IMR-90 (cell line): ENCODE results near the gene FOXC2. TPM values are rescaled to one million over a fixed set of nuclear protein-coding genes. Genes with fewer than 3 reads are reported as not detected.

ENCODE experiments used
- ATAC-seq: fragments of 200-7000 bp; cut with Tn5 transposase; 2 replicates; pipeline ENCODE4 v1.9.1; 2020; ENCODE audit warnings: low read depth, mild to moderate bottlenecking, moderate library complexity
- BruUV-seq: library from RNA; stranded (reverse); fragments of 400-500 nt; replicated peaks from 2 replicates; lab custom pipeline; 2021; lab: Mats Ljungman, UMichigan
- CTCF ChIA-PET: fragments of 300-600 bp; formaldehyde crosslinking; extraction: SDS; loops from one replicate; lab custom pipeline; 2021; ENCODE audit warnings: antibody characterized with exemption; lab: Yijun Ruan, JAX
- POLR2A ChIA-PET: fragments of 300-600 bp; sonication (Branson Sonifier 250); formaldehyde crosslinking; loops from one replicate; lab custom pipeline; 2022; ENCODE audit warnings: antibody characterized with exemption; ENCODE audit not compliant: unreplicated experiment; lab: Charles Lee
- DNase-seq: peaks from one replicate; pipeline ENCODE4 v3.0.0; 2013
- H2AFZ ChIP-seq: replicated peaks from 2 replicates; pipeline ENCODE3; 2013; ENCODE audit warnings: low read length, mild to moderate bottlenecking; ENCODE audit not compliant: poor library complexity
- H2AK5ac ChIP-seq: 2 replicates; pipeline ENCODE4 v1.6.1; 2013; ENCODE audit warnings: low read depth, low read length, inconsistent platforms
- H2AK9ac ChIP-seq: replicated peaks from 2 replicates; pipeline ENCODE3; 2013; ENCODE audit warnings: mild to moderate bottlenecking, low read depth, low read length, moderate library complexity; ENCODE audit not compliant: poor library complexity
- H2BK120ac ChIP-seq: 2 replicates; pipeline ENCODE4 v1.6.1; 2013; ENCODE audit warnings: low read depth, low read length, inconsistent platforms
- H2BK15ac ChIP-seq: 3 replicates; pipeline ENCODE4 v1.6.1; 2013; ENCODE audit warnings: low read depth, low read length, inconsistent platforms
- H2BK20ac ChIP-seq: 2 replicates; pipeline ENCODE4 v1.6.1; 2013; ENCODE audit warnings: low read depth, mild to moderate bottlenecking, inconsistent platforms, low read length, moderate library complexity
- H2BK5ac ChIP-seq: 2 replicates; pipeline ENCODE4 v1.6.1; 2013; ENCODE audit warnings: mild to moderate bottlenecking, low read depth, low read length, inconsistent platforms; ENCODE audit not compliant: poor library complexity, severe bottlenecking
- H3K14ac ChIP-seq: replicated peaks from 2 replicates; pipeline ENCODE4 v1.6.1; 2013; ENCODE audit warnings: low read depth, low read length, inconsistent platforms
- H3K18ac ChIP-seq: 2 replicates; pipeline ENCODE4 v1.6.1; 2013; ENCODE audit warnings: low read depth, low read length, control low read depth
- H3K23ac ChIP-seq: 2 replicates; pipeline ENCODE4 v1.6.1; 2013; ENCODE audit warnings: low read depth, low read length, inconsistent platforms
- H3K27ac ChIP-seq: 2 replicates; pipeline ENCODE4 v1.5.1; 2013; ENCODE audit warnings: mild to moderate bottlenecking, control low read depth, low read length; ENCODE audit not compliant: insufficient read depth
- H3K27me3 ChIP-seq: 2 replicates; pipeline ENCODE4 v1.6.1; 2013; ENCODE audit warnings: low read length; ENCODE audit not compliant: control insufficient read depth, insufficient read depth
- H3K36me3 ChIP-seq: 2 replicates; pipeline ENCODE4 v1.6.1; 2013; ENCODE audit warnings: low read length, mixed read lengths; ENCODE audit not compliant: control insufficient read depth, insufficient read depth
- H3K4ac ChIP-seq: 2 replicates; pipeline ENCODE4 v1.6.1; 2013; ENCODE audit warnings: low read depth, low read length, inconsistent platforms
- H3K4me1 ChIP-seq: 2 replicates; pipeline ENCODE4 v1.6.1; 2013; ENCODE audit warnings: low read length, mixed read lengths; ENCODE audit not compliant: control insufficient read depth, insufficient read depth
- H3K4me2 ChIP-seq: 2 replicates; pipeline ENCODE4 v1.6.1; 2013; ENCODE audit warnings: low read depth, mild to moderate bottlenecking, control low read depth, low read length, moderate library complexity
- H3K4me3 ChIP-seq: 2 replicates; pipeline ENCODE4 v1.5.1; 2013; ENCODE audit warnings: low read depth, mild to moderate bottlenecking, control low read depth, low read length, moderate library complexity; ENCODE audit not compliant: insufficient read depth
- H3K56ac ChIP-seq: 2 replicates; pipeline ENCODE4 v1.6.1; 2013; ENCODE audit warnings: low read length, inconsistent platforms; ENCODE audit not compliant: insufficient read depth; ENCODE audit errors: extremely low read depth
- H3K79me1 ChIP-seq, 2 experiments: 2 replicates each; pipeline ENCODE4 v1.6.1; 2013; ENCODE audit warnings: low read length in 2 of 2, inconsistent platforms in 1 of 2, low read depth in 1 of 2
- H3K9ac ChIP-seq: 2 replicates; pipeline ENCODE4 v1.6.1; 2013; ENCODE audit warnings: low read depth, low read length, control low read depth
- H3K9me1 ChIP-seq: 2 replicates; pipeline ENCODE4 v1.6.1; 2013; ENCODE audit warnings: low read length, inconsistent platforms; ENCODE audit not compliant: insufficient read depth
- H3K9me3 ChIP-seq: 2 replicates; pipeline ENCODE4 v1.6.1; 2013; ENCODE audit warnings: low read length; ENCODE audit not compliant: control insufficient read depth, insufficient read depth
- H4K20me1 ChIP-seq: 2 replicates; pipeline ENCODE4 v1.6.1; 2013; ENCODE audit warnings: low read length, inconsistent platforms; ENCODE audit not compliant: insufficient read depth
- H4K5ac ChIP-seq: 2 replicates; pipeline ENCODE4 v1.6.1; 2013; ENCODE audit warnings: mild to moderate bottlenecking, low read depth, low read length, control low read depth
- H4K8ac ChIP-seq, 2 experiments: 2 replicates each; pipeline ENCODE4 v1.6.1; 2013; ENCODE audit warnings: low read depth in 2 of 2, low read length in 2 of 2, control low read depth in 1 of 2, inconsistent platforms in 1 of 2
- H4K91ac ChIP-seq: 2 replicates; pipeline ENCODE4 v1.6.1; 2013; ENCODE audit warnings: low read depth, low read length, inconsistent platforms; ENCODE audit not compliant: insufficient read depth
- BHLHE40 ChIP-seq: fragments of 150-350 bp; IDR thresholded peaks from 2 replicates; pipeline ENCODE4 v1.6.1; 2016; ENCODE audit warnings: mild to moderate bottlenecking, low read depth, low read length
- CHD1 ChIP-seq: IDR thresholded peaks from 2 replicates; pipeline ENCODE4 v1.6.1; 2012; ENCODE audit warnings: low read depth, low read length, improper control_type of control experiment
- FOS ChIP-seq: fragments of 150-350 bp; IDR thresholded peaks from 2 replicates; pipeline ENCODE4 v1.6.1; 2016; ENCODE audit warnings: low read depth, low read length
- MAZ ChIP-seq: IDR thresholded peaks from 2 replicates; pipeline ENCODE4 v1.6.1; 2012; ENCODE audit warnings: low read depth, mild to moderate bottlenecking, low read length, improper control_type of control experiment, moderate library complexity, borderline replicate concordance
- NFE2L2 ChIP-seq: fragments of 150-350 bp; IDR thresholded peaks from 2 replicates; pipeline ENCODE4 v1.6.1; 2016; ENCODE audit warnings: low read depth, mild to moderate bottlenecking, low read length
- POLR2A ChIP-seq: IDR thresholded peaks from 2 replicates; pipeline ENCODE4 v1.6.1; 2012; ENCODE audit warnings: mild to moderate bottlenecking, low read depth, low read length
- RAD21 ChIP-seq: IDR thresholded peaks from 2 replicates; pipeline ENCODE4 v1.6.1; 2012; ENCODE audit warnings: low read length, improper control_type of control experiment
- RCOR1 ChIP-seq: IDR thresholded peaks from 2 replicates; pipeline ENCODE4 v1.6.1; 2012; ENCODE audit warnings: mild to moderate bottlenecking, low read length, improper control_type of control experiment; ENCODE audit not compliant: insufficient replicate concordance
- RFX5 ChIP-seq: IDR thresholded peaks from 2 replicates; pipeline ENCODE4 v1.8.0; 2012; ENCODE audit warnings: low read depth, mild to moderate bottlenecking, low read length, moderate library complexity
- SMC3 ChIP-seq: fragments of 150-350 bp; IDR thresholded peaks from 2 replicates; pipeline ENCODE4 v1.6.1; 2016; ENCODE audit warnings: low read depth, mild to moderate bottlenecking, antibody characterized with exemption, low read length, moderate library complexity
- WGBS, 2 experiments: methylation state at CpG; one replicate each; pipeline versions ENCODE4 v1.1.5 to v1.1.7; 2013; ENCODE audit warnings: missing lambda C conversion rate in 2 of 2; ENCODE audit not compliant: insufficient read length in 1 of 2; ENCODE audit errors: extremely low coverage in 2 of 2; 5-methylcytosine and 5-hydroxymethylcytosine counted together
- dilution Hi-C: fragments of 300-500 bp; cut with HindIII; formaldehyde crosslinking; loops from one replicate; pipeline ENCODE4 v1.14.3; 2018; ENCODE audit warnings: low sequenced_read_pairs; ENCODE audit not compliant: unreplicated experiment
- in situ Hi-C: fragments of 300-500 bp; cut with MboI; formaldehyde crosslinking; loops from 3 replicates; pipeline ENCODE4 v1.14.3; 2019; ENCODE audit warnings: low sequenced_read_pairs, inconsistent platforms, mixed read lengths
- intact Hi-C: fragments of 100-400 bp; cut with micrococcal nuclease; formaldehyde crosslinking; loops from 2 replicates; pipeline ENCODE4 v1.10.0; 2022
- polyA plus RNA-seq, 3 experiments: library from polyadenylated mRNA; depleted of rRNA; stranded (reverse); fragments of >200 nt; gene quantifications; 2 replicates each; pipeline ENCODE4 v1.2.3, GENCODE V29; 2012; ENCODE audit warnings: low replicate concordance in 1 of 3
- total RNA-seq: library from RNA; depleted of rRNA; stranded (reverse); fragments of >200 nt; gene quantifications from 2 replicates; pipeline ENCODE4 v1.2.3, GENCODE V29; 2012
- TF ChIP-seq, protein P1 (sequence below): fragments of 150-350 bp; IDR thresholded peaks from 2 replicates; pipeline ENCODE4 v1.6.1; 2016; ENCODE audit warnings: low read depth, mild to moderate bottlenecking, low read length, moderate library complexity, borderline replicate concordance
- TF ChIP-seq, protein P2 (sequence below): fragments of 150-350 bp; IDR thresholded peaks from 2 replicates; pipeline ENCODE4 v1.6.1; 2017; ENCODE audit warnings: mild to moderate bottlenecking, antibody characterized with exemption, low read length, low read depth
- TF ChIP-seq, protein P3 (sequence below): conservative IDR thresholded peaks from 2 replicates; pipeline ENCODE4 v1.5.1; 2012; ENCODE audit warnings: mild to moderate bottlenecking, low read depth, low read length, improper control_type of control experiment

The FOXC2 gene
- total and polyA plus RNA-seq, 2 of the 4 experiments (the other 2 are of a cell fraction), result 0.90 to 6.4 TPM

DNA sequence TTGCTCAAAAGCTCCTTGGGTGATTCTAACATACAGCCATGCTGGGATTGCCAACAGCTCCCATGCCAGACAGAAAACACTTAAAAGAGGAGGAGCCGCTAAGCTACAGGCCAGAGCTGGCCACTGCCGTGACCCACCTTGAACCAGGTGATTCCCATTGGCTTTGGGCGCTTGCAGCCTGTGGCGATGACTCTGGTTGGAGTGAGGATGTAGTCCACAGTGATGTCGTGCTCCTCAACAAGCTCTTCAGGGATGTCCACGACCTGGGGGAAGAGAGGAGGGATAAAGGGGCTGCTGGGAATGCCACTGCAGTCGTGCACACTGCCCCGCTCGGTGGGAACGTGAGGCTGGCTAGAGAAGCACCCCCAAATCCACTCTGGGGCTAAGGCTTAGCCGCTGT lies 25.1 kb upstream of the FOXC2 start:
- H3K23ac ChIP-seq, result no peak overlapping the region
- no peak overlapping the region for H4K8ac ChIP-seq
- no peak overlapping the region for H3K18ac ChIP-seq
- H3K4me2 ChIP-seq, result no peak overlapping the region
- H3K79me1 ChIP-seq, result peaks cover 0 to 8% of the 10 kb centered on the region in 2 experiments; a peak in 1 of 4 replicates
- in situ Hi-C loops, result no loop called here
- no peak overlapping the region for H2BK120ac ChIP-seq
- dilution Hi-C loops, result no loop called here
- no peaks in the 10 kb centered on the region for H4K20me1 ChIP-seq
- POLR2A ChIA-PET, result no interaction called here
- no TSS peak for BruUV-seq
- H3K9me3 ChIP-seq, result no peaks in the 10 kb centered on the region
- no peaks in the 10 kb centered on the region for H3K27me3 ChIP-seq
- H2AFZ ChIP-seq, result no peak overlapping the region
- H2AK5ac ChIP-seq, result no peak overlapping the region
- no peak overlapping the region for H2BK20ac ChIP-seq
- no peak overlapping the region for H3K9ac ChIP-seq
- no peak overlapping the region for H4K91ac ChIP-seq
- H3K14ac ChIP-seq, result no peak overlapping the region
- H4K5ac ChIP-seq, result no peak overlapping the region
- WGBS, 2 experiments, result 94% methylated on average over 4 of the region's 11 CpGs; no CpG with 5 or more reads in 1 of the 2 experiments
- no peak for DNase-seq
- no peaks in the 10 kb centered on the region for H3K4me1 ChIP-seq
- TF ChIP-seq MAZ, result no peak
- TF ChIP-seq RFX5, result no peak
- TF ChIP-seq SMC3, result no peak
- TF ChIP-seq NFE2L2, result no peak
- no peak for TF ChIP-seq RAD21
- TF ChIP-seq BHLHE40, result no peak
- TF ChIP-seq POLR2A, result no peak
- TF ChIP-seq, protein P1, sequence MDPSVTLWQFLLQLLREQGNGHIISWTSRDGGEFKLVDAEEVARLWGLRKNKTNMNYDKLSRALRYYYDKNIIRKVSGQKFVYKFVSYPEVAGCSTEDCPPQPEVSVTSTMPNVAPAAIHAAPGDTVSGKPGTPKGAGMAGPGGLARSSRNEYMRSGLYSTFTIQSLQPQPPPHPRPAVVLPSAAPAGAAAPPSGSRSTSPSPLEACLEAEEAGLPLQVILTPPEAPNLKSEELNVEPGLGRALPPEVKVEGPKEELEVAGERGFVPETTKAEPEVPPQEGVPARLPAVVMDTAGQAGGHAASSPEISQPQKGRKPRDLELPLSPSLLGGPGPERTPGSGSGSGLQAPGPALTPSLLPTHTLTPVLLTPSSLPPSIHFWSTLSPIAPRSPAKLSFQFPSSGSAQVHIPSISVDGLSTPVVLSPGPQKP, result no peak
- no peak for TF ChIP-seq FOS
- TF ChIP-seq, protein P2, sequence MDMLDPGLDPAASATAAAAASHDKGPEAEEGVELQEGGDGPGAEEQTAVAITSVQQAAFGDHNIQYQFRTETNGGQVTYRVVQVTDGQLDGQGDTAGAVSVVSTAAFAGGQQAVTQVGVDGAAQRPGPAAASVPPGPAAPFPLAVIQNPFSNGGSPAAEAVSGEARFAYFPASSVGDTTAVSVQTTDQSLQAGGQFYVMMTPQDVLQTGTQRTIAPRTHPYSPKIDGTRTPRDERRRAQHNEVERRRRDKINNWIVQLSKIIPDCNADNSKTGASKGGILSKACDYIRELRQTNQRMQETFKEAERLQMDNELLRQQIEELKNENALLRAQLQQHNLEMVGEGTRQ, result no peak
- TF ChIP-seq, protein P3, sequence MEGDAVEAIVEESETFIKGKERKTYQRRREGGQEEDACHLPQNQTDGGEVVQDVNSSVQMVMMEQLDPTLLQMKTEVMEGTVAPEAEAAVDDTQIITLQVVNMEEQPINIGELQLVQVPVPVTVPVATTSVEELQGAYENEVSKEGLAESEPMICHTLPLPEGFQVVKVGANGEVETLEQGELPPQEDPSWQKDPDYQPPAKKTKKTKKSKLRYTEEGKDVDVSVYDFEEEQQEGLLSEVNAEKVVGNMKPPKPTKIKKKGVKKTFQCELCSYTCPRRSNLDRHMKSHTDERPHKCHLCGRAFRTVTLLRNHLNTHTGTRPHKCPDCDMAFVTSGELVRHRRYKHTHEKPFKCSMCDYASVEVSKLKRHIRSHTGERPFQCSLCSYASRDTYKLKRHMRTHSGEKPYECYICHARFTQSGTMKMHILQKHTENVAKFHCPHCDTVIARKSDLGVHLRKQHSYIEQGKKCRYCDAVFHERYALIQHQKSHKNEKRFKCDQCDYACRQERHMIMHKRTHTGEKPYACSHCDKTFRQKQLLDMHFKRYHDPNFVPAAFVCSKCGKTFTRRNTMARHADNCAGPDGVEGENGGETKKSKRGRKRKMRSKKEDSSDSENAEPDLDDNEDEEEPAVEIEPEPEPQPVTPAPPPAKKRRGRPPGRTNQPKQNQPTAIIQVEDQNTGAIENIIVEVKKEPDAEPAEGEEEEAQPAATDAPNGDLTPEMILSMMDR, result no peak
- no peak for TF ChIP-seq RCOR1
- no peak for TF ChIP-seq CHD1
- no peak overlapping the region for H3K4ac ChIP-seq
- H3K9me1 ChIP-seq, result no peaks in the 10 kb centered on the region
- H2BK5ac ChIP-seq, result no peak overlapping the region
- CTCF ChIA-PET, result interaction anchor here (0.6 kb wide), 1 partner anchor 21 kb away, joined by 4 read pairs; no protein-coding TSS in a partner anchor
- H3K56ac ChIP-seq, result no peak overlapping the region
- no peak overlapping the region for H3K4me3 ChIP-seq
- H2BK15ac ChIP-seq, result no peak overlapping the region
- intact Hi-C loops, result no loop called here
- peaks cover 62% of the 10 kb centered on the region for H3K36me3 ChIP-seq
- no peak overlapping the region for H2AK9ac ChIP-seq
- no peak for ATAC-seq
- no peak overlapping the region for H3K27ac ChIP-seq
